ENCODE data around the gene NIPAL3. TPM values are rescaled to one million over a fixed set of nuclear protein-coding genes. Genes with fewer than 3 reads are reported as not detected.
"Not testable (repeated sequence)": the region's sequence is repeated elsewhere in the genome, so short reads cannot be mapped to it uniquely, and the experiment has no call there.

The NIPAL3 gene
- total RNA-seq, 1 experiment from 2014 or later = not detected

- Histone ChIP-seq H3K27me3 (peaks cover 8% of the 10 kb centered on the region), H3K36me3 (no peaks in the 10 kb centered on the region), H3K4me1 (no peaks in the 10 kb centered on the region), H3K9me3 (replicated peaks) (no peaks in the 10 kb centered on the region), H3K27ac (no peak overlapping the region), H3K4me3 (no peak overlapping the region)
- no peak for DNase-seq
Observed at GRCh38 chr1:24425922-24426321, 10.3 kb downstream of the NIPAL3 start.

- H3K4me1 ChIP-seq = no peaks in the 10 kb centered on the region
- DNase-seq = no peak
- H3K4me3 ChIP-seq = no peak overlapping the region
- H3K9me3 ChIP-seq (replicated peaks) = no peaks in the 10 kb centered on the region
- H3K27ac ChIP-seq = no peak overlapping the region
- H3K27me3 ChIP-seq = peaks cover 8% of the 10 kb centered on the region
- H3K36me3 ChIP-seq = no peaks in the 10 kb centered on the region
Observed at GRCh38 chr1:24426744-24427544, 11.3 kb downstream of the NIPAL3 start.

GRCh38 chr1:24427545-24427862 is 11.9 kb downstream of the NIPAL3 start:
- no peak for DNase-seq
- Histone ChIP-seq H3K36me3 (no peaks in the 10 kb centered on the region), H3K9me3 (replicated peaks) (no peaks in the 10 kb centered on the region), H3K4me3 (no peak overlapping the region), H3K4me1 (no peaks in the 10 kb centered on the region), H3K27ac (no peak overlapping the region), H3K27me3 (peaks cover 8% of the 10 kb centered on the region)

- H3K27me3 ChIP-seq = peaks cover 27% of the 10 kb centered on the region
- DNase-seq = no peak
- no peaks in the 10 kb centered on the region for H3K4me1 ChIP-seq
- H3K36me3 ChIP-seq = no peaks in the 10 kb centered on the region
- H3K9me3 ChIP-seq (replicated peaks) = no peaks in the 10 kb centered on the region
- H3K4me3 ChIP-seq = no peak overlapping the region
- H3K27ac ChIP-seq = no peak overlapping the region
Observed at GRCh38 chr1:24435782-24436365, 20.3 kb downstream of the NIPAL3 start.

GRCh38 chr1:24437631-24438396 is 22.2 kb downstream of the NIPAL3 start:
- no peaks in the 10 kb centered on the region for H3K9me3 ChIP-seq (replicated peaks)
- H3K27ac ChIP-seq = no peak overlapping the region
- H3K4me3 ChIP-seq = no peak overlapping the region
- no peaks in the 10 kb centered on the region for H3K36me3 ChIP-seq
- no peak for DNase-seq
- no peaks in the 10 kb centered on the region for H3K4me1 ChIP-seq
- peaks cover 26% of the 10 kb centered on the region for H3K27me3 ChIP-seq

GRCh38 chr1:24438423-24438901 is 22.9 kb downstream of the NIPAL3 start:
- Histone ChIP-seq H3K4me1 (no peaks in the 10 kb centered on the region), H3K27ac (no peak overlapping the region), H3K36me3 (no peaks in the 10 kb centered on the region), H3K9me3 (replicated peaks) (no peaks in the 10 kb centered on the region), H3K27me3 (peaks cover 21% of the 10 kb centered on the region), H3K4me3 (no peak overlapping the region)
- DNase-seq = no peak

- no peak overlapping the region for H3K4me3 ChIP-seq
- H3K4me1 ChIP-seq = no peaks in the 10 kb centered on the region
- no peaks in the 10 kb centered on the region for H3K9me3 ChIP-seq (replicated peaks)
- DNase-seq = no peak
- H3K27me3 ChIP-seq = peaks cover 25% of the 10 kb centered on the region
- H3K36me3 ChIP-seq = no peaks in the 10 kb centered on the region
- H3K27ac ChIP-seq = no peak overlapping the region
Observed at GRCh38 chr1:24440436-24440835, 24.8 kb downstream of the NIPAL3 start.

GRCh38 chr1:24441480-24441879 is 25.9 kb downstream of the NIPAL3 start:
- Histone ChIP-seq H3K4me3 (no peak overlapping the region), H3K4me1 (no peaks in the 10 kb centered on the region), H3K27ac (no peak overlapping the region), H3K36me3 (no peaks in the 10 kb centered on the region), H3K27me3 (peaks cover 25% of the 10 kb centered on the region), H3K9me3 (replicated peaks) (no peaks in the 10 kb centered on the region)
- DNase-seq = no peak

- no peaks in the 10 kb centered on the region for H3K36me3 ChIP-seq
- no peaks in the 10 kb centered on the region for H3K4me1 ChIP-seq
- H3K4me3 ChIP-seq = no peak overlapping the region
- H3K27me3 ChIP-seq = peaks cover 25% of the 10 kb centered on the region
- no peaks in the 10 kb centered on the region for H3K9me3 ChIP-seq (replicated peaks)
- no peak for DNase-seq
- H3K27ac ChIP-seq = no peak overlapping the region
Observed at GRCh38 chr1:24441996-24442668, 26.5 kb downstream of the NIPAL3 start.

- Histone ChIP-seq H3K4me1 (no peaks in the 10 kb centered on the region), H3K4me3 (no peak overlapping the region), H3K9me3 (replicated peaks) (no peaks in the 10 kb centered on the region), H3K36me3 (no peaks in the 10 kb centered on the region), H3K27me3 (peaks cover 21% of the 10 kb centered on the region), H3K27ac (no peak overlapping the region)
- DNase-seq = no peak
Observed at GRCh38 chr1:24442764-24443163, 27.2 kb downstream of the NIPAL3 start.

GRCh38 chr1:24443241-24443656 is 27.6 kb downstream of the NIPAL3 start:
- H3K27me3 ChIP-seq = peaks cover 21% of the 10 kb centered on the region
- H3K4me3 ChIP-seq = no peak overlapping the region
- no peaks in the 10 kb centered on the region for H3K4me1 ChIP-seq
- no peak for DNase-seq
- no peaks in the 10 kb centered on the region for H3K9me3 ChIP-seq (replicated peaks)
- no peak overlapping the region for H3K27ac ChIP-seq
- no peaks in the 10 kb centered on the region for H3K36me3 ChIP-seq

GRCh38 chr1:24446446-24446845 is 30.8 kb downstream of the NIPAL3 start:
- H3K4me3 ChIP-seq = not testable (repeated sequence)

GRCh38 chr1:24450316-24450715 is 34.7 kb downstream of the NIPAL3 start:
- Histone ChIP-seq H3K4me3 (no peak overlapping the region), H3K27me3 (peaks cover 8% of the 10 kb centered on the region; the same call in 1 of the 2 replicates), H3K9me3 (replicated peaks) (no peaks in the 10 kb centered on the region), H3K4me1 (no peaks in the 10 kb centered on the region), H3K27ac (no peak overlapping the region), H3K36me3 (no peaks in the 10 kb centered on the region)
- no peak for DNase-seq

More at GRCh38 chr1:24446446-24446845, 30.8 kb downstream of the NIPAL3 start:
- peaks cover 12% of the 10 kb centered on the region; the same call in 1 of the 2 replicates for H3K27me3 ChIP-seq
- not testable (repeated sequence) for H3K4me1 ChIP-seq; H3K27ac ChIP-seq; H3K36me3 ChIP-seq; DNase-seq; H3K9me3 ChIP-seq (replicated peaks)

- Histone ChIP-seq H3K27ac (no peak overlapping the region), H3K4me3 (no peak overlapping the region), H3K36me3 (no peaks in the 10 kb centered on the region), H3K4me1 (no peaks in the 10 kb centered on the region), H3K9me3 (replicated peaks) (no peaks in the 10 kb centered on the region), H3K27me3 (peaks cover 9% of the 10 kb centered on the region; the same call in 1 of the 2 replicates)
- DNase-seq = no peak
Observed at GRCh38 chr1:24450857-24451397, 35.3 kb downstream of the NIPAL3 start.

Measured in SJCRH30 (cell line).